HepG2 (cell line): ENCODE results near the gene FASTK. TPM values are rescaled to one million over a fixed set of nuclear protein-coding genes. Genes with fewer than 3 reads are reported as not detected.
A peak's percentile ranks its signal among the peaks of the same experiment; 100 is the strongest.

Source experiments
- AGO1 ChIP-seq: fragments of 200-400 bp; formaldehyde crosslinking; IDR thresholded peaks from 2 replicates; pipeline ENCODE4 v1.6.1; 2017; ENCODE audit warnings: mild to moderate bottlenecking, low read depth, low read length, moderate library complexity; ENCODE audit not compliant: poor library complexity, severe bottlenecking
- HIVEP1 ChIP-seq: sonication (generic); formaldehyde crosslinking; IDR thresholded peaks from 2 replicates; pipeline ENCODE4 v1.4.0; 2020; ENCODE audit warnings: mild to moderate bottlenecking, missing genetic modification reagents
- MEIS2 ChIP-seq: sonication (generic); formaldehyde crosslinking; IDR thresholded peaks from 2 replicates; pipeline ENCODE4 v1.9.0; 2021; ENCODE audit warnings: mild to moderate bottlenecking, missing genetic modification reagents
- MIER2 ChIP-seq: IDR thresholded peaks from 2 replicates; pipeline ENCODE4 v1.6.1; 2016; ENCODE audit warnings: missing biosample characterization, missing genetic modification reagents
- RFX1 ChIP-seq: fragments of 450-650 bp; IDR thresholded peaks from 2 replicates; pipeline ENCODE4 v1.6.1; 2017
- RXRA ChIP-seq: sonication (generic); formaldehyde crosslinking; IDR thresholded peaks from 2 replicates; pipeline ENCODE4 v1.5.1; 2020; ENCODE audit warnings: missing genetic modification reagents
- ZNF24 ChIP-seq: fragments of 450-650 bp; IDR thresholded peaks from 2 replicates; pipeline ENCODE4 v1.6.1; 2017; ENCODE audit warnings: antibody characterized with exemption, mild to moderate bottlenecking
- ZNF431 ChIP-seq: sonication (generic); formaldehyde crosslinking; IDR thresholded peaks from 2 replicates; pipeline ENCODE4 v1.9.0; 2022; ENCODE audit warnings: missing genetic modification reagents, low read depth, mild to moderate bottlenecking, borderline replicate concordance
- ZNF839 ChIP-seq: sonication (generic); formaldehyde crosslinking; IDR thresholded peaks from 2 replicates; pipeline ENCODE4 v1.4.0; 2020; ENCODE audit warnings: missing genetic modification reagents, mild to moderate bottlenecking, borderline replicate concordance
- polyA plus RNA-seq, 8 experiments: library from polyadenylated mRNA; depleted of rRNA in 3 of 8; stranded (reverse) in 7 of 8; unstranded in 1 of 8; fragments of >200 nt; fragmentation: Illumina TruSeq in 4 of 8; extraction: Trizol in 4 of 8; gene quantifications; 2 replicates each; pipeline versions ENCODE4 v1.2.1 to v1.2.3, GENCODE V29; 2011 to 2016; ENCODE audit warnings: low read depth in 4 of 8, missing spikeins in 1 of 8, mixed read lengths in 1 of 8; ENCODE audit not compliant: insufficient read depth in 1 of 8
- total RNA-seq, 5 experiments: library from RNA; depleted of rRNA; stranded (reverse); fragments of >200 nt; fragmentation: Illumina TruSeq; extraction: Trizol; gene quantifications; 2 replicates each; pipeline ENCODE4 v1.2.3, GENCODE V29; 2016; ENCODE audit warnings: low read depth in 1 of 5
- TF ChIP-seq, protein P1 (sequence below), 2 experiments: sonication (generic) in 1 of 2; formaldehyde crosslinking in 1 of 2; IDR thresholded peaks; 2 replicates each; pipeline versions ENCODE4 v1.4.0 to v1.6.1; 2016 to 2020; ENCODE audit warnings: borderline replicate concordance in 1 of 2, low read depth in 1 of 2, mild to moderate bottlenecking in 1 of 2, missing genetic modification reagents in 1 of 2
- TF ChIP-seq, protein P2 (sequence below): IDR thresholded peaks from 2 replicates; pipeline ENCODE4 v1.4.0; 2020; ENCODE audit warnings: mild to moderate bottlenecking, missing genetic modification reagents
- TF ChIP-seq, protein P3 (sequence below): sonication (generic); formaldehyde crosslinking; IDR thresholded peaks from 2 replicates; pipeline ENCODE4 v1.4.0; 2020; ENCODE audit warnings: mild to moderate bottlenecking, missing genetic modification reagents
- TF ChIP-seq, protein P4 (sequence below): sonication (generic); formaldehyde crosslinking; IDR thresholded peaks from 2 replicates; pipeline ENCODE4 v1.8.0; 2022; ENCODE audit warnings: mild to moderate bottlenecking, missing genetic modification reagents, borderline replicate concordance

The FASTK gene
- total and polyA plus RNA-seq, 2 of the 13 experiments (the other 11 are each of a cell fraction or from before 2014, with no cell fraction given) = 52.9 to 55.7 TPM

DNA sequence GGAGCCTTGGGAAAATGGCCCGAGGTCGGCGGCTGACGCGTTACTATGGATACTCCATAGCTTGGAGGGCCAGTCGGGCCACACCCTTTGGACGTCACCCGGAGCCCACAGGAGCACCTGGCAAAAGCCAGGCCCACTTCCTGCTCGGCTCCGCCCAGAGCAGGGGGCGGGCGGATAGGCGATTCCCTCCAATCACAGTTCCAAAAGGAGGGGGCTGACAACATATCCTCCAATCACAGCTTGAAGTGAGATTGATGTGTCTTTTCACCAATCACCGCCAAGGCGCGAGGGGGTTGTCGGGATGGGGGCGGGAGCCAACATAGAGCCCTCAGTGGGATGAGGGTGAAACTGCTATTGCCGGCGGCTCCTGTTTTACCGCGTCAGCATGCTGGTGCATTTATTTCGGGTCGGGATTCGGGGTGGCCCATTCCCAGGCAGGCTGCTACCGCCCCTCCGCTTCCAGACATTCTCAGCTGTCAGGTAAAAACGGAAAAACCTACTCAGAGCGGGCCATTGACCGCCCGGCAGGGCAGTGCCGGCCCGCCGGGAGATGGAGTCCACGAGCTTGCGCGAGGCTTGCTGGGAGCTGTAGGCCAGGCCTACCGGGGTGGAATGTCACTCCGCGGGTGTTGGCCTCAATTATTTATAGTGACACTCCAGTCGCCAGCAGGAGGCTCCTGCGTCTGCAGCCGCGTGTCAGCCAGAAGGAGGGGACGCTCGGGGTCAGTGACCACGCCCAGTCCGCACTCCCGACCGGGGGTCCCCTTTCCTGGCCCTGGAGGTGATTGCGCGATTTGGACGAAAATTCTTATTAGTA is 52.3 kb downstream of the FASTK start, which contains the start of gene ABCB8 (continued):
- TF ChIP-seq, protein P1, sequence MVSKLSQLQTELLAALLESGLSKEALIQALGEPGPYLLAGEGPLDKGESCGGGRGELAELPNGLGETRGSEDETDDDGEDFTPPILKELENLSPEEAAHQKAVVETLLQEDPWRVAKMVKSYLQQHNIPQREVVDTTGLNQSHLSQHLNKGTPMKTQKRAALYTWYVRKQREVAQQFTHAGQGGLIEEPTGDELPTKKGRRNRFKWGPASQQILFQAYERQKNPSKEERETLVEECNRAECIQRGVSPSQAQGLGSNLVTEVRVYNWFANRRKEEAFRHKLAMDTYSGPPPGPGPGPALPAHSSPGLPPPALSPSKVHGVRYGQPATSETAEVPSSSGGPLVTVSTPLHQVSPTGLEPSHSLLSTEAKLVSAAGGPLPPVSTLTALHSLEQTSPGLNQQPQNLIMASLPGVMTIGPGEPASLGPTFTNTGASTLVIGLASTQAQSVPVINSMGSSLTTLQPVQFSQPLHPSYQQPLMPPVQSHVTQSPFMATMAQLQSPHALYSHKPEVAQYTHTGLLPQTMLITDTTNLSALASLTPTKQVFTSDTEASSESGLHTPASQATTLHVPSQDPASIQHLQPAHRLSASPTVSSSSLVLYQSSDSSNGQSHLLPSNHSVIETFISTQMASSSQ (IDR thresholded peaks at IDR 0.05; ENCODE audit: low read depth) = no peak
- TF ChIP-seq, protein P1 (CRISPR knock-in tag; IDR thresholded peaks at IDR 0.05; ENCODE audit: borderline replicate concordance) = peak; percentile 76; the same call in 1 of the 2 replicates
- TF ChIP-seq, protein P2, sequence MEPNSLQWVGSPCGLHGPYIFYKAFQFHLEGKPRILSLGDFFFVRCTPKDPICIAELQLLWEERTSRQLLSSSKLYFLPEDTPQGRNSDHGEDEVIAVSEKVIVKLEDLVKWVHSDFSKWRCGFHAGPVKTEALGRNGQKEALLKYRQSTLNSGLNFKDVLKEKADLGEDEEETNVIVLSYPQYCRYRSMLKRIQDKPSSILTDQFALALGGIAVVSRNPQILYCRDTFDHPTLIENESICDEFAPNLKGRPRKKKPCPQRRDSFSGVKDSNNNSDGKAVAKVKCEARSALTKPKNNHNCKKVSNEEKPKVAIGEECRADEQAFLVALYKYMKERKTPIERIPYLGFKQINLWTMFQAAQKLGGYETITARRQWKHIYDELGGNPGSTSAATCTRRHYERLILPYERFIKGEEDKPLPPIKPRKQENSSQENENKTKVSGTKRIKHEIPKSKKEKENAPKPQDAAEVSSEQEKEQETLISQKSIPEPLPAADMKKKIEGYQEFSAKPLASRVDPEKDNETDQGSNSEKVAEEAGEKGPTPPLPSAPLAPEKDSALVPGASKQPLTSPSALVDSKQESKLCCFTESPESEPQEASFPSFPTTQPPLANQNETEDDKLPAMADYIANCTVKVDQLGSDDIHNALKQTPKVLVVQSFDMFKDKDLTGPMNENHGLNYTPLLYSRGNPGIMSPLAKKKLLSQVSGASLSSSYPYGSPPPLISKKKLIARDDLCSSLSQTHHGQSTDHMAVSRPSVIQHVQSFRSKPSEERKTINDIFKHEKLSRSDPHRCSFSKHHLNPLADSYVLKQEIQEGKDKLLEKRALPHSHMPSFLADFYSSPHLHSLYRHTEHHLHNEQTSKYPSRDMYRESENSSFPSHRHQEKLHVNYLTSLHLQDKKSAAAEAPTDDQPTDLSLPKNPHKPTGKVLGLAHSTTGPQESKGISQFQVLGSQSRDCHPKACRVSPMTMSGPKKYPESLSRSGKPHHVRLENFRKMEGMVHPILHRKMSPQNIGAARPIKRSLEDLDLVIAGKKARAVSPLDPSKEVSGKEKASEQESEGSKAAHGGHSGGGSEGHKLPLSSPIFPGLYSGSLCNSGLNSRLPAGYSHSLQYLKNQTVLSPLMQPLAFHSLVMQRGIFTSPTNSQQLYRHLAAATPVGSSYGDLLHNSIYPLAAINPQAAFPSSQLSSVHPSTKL (CRISPR knock-in tag) = no peak; the same call in 1 of the 2 replicates
- TF ChIP-seq, protein P3, sequence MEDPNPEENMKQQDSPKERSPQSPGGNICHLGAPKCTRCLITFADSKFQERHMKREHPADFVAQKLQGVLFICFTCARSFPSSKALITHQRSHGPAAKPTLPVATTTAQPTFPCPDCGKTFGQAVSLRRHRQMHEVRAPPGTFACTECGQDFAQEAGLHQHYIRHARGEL (CRISPR knock-in tag) = no peak
- no peak for TF ChIP-seq AGO1
- TF ChIP-seq ZNF839 = 0 out of 2 replicates have a peak, but pooled peaks have one; percentile 28
- TF ChIP-seq, protein P4, sequence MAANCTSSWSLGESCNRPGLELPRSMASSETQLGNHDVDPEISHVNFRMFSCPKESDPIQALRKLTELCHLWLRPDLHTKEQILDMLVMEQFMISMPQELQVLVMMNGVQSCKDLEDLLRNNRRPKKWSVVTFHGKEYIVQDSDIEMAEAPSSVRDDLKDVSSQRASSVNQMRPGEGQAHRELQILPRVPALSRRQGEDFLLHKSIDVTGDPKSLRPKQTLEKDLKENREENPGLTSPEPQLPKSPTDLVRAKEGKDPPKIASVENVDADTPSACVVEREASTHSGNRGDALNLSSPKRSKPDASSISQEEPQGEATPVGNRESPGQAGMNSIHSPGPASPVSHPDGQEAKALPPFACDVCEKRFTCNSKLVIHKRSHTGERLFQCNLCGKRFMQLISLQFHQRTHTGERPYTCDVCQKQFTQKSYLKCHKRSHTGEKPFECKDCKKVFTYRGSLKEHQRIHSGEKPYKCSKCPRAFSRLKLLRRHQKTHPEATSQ (CRISPR knock-in tag) = no peak
- peak; percentile 40; the same call in 1 of the 2 replicates for TF ChIP-seq RXRA (CRISPR knock-in tag)
- no peak for TF ChIP-seq MIER2 (CRISPR knock-in tag)
- TF ChIP-seq RFX1 = peak; percentile 79
- TF ChIP-seq ZNF431 = no peak
- TF ChIP-seq ZNF24 = no peak
- no peak for TF ChIP-seq HIVEP1
- 0 out of 2 replicates have a peak, but pooled peaks have one; percentile 19 for TF ChIP-seq MEIS2 (CRISPR knock-in tag)
